Fibroblast of the aortic adventitia (primary cell): ENCODE results near the gene UIMC1. TPM values are rescaled to one million over a fixed set of nuclear protein-coding genes. Genes with fewer than 3 reads are reported as not detected.

Source experiments
- DNase-seq: peaks from one replicate; pipeline ENCODE4 v3.0.0-alpha.2; 2010; ENCODE audit warnings: low read depth
- H3K4me3 ChIP-seq: 2 replicates; pipeline ENCODE4 v1.5.1; 2011; ENCODE audit warnings: low read depth, mild to moderate bottlenecking, control low read depth, low read length, moderate library complexity
- CTCF ChIP-seq: IDR thresholded peaks from 2 replicates; pipeline ENCODE4 v1.5.1; 2011; ENCODE audit warnings: mild to moderate bottlenecking, low read length, control low read depth, inconsistent platforms; ENCODE audit not compliant: insufficient read depth
- total RNA-seq: library from RNA; depleted of rRNA; stranded (reverse); fragments of >200 nt; gene quantifications from 2 replicates; pipeline ENCODE4 v1.2.3, GENCODE V29; 2012; ENCODE audit warnings: low replicate concordance

UIMC1 gene
- total RNA-seq, 1 donor, result 34.7 TPM

DNA sequence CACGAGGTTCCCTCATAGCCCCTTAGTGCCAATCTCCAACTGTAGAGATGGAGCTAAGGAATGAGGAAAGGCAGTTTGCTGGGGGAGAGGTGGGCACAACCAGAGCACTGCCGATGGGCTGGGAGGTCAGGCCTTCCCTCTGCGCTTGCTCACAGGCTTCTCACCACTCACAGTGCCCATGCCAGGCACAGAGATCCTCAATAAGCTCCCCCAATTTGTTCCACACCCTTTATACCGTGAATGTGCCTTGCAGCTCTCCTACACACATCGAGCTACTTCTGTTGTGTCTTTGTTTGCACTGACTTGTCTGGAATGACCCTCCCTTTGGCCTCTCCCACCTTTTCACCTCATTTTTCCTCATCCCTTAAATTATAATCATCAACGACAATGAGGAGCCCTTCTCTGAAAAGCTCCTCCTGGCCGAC is 105.8 kb downstream of the UIMC1 start:
- TF ChIP-seq CTCF, result no peak
- no peak for DNase-seq

GRCh38 chr5:176899946-176900779 is 106.4 kb downstream of the UIMC1 start:
- no peak for DNase-seq
- no peak for TF ChIP-seq CTCF
- no peak overlapping the region for H3K4me3 ChIP-seq

More for the DNA sequence above, 105.8 kb downstream of the UIMC1 start:
- no peak overlapping the region for H3K4me3 ChIP-seq

DNA sequence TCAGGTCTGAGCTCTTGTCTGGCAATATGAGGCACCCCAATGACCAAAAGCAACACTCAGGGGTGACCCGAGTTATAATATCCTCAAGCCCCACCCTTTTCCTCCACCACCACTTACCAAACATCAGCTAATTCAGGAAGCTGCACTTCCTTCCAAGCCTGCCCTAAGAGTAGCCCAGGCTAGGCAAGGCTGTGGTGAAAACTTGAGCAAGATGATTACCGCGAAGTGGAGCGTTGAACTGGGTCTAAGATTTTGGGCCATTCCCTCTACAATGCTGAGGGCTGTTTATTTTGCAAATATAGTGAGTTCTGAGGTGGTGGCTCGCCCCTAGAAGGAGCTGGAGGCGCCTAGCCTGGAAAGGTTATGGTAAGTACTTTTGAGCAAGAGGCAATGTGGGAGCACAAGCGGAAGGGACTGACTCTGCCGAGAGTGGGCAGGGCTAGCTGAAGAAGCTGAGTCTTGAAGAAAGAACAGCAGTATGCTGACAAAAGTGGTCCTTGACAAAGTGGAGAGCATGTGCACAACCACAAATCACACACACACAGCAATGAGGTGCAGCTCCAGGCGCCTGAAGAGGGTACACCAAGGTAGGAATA is 107.2 kb downstream of the UIMC1 start, which contains the start of gene HK3:
Gene HK3, minus strand, starts transcription at position 51 of the 596 bp plus-strand sequence. CDS start 3,187 bp downstream, outside the sequence.
- no peak for DNase-seq
- no peak for TF ChIP-seq CTCF
- H3K4me3 ChIP-seq, result no peak within 1 kb of the TSS

- no peak for DNase-seq
- no peak for TF ChIP-seq CTCF
- no peak overlapping the region for H3K4me3 ChIP-seq
Observed at GRCh38 chr5:176897263-176897662, 109.3 kb downstream of the UIMC1 start.

DNA sequence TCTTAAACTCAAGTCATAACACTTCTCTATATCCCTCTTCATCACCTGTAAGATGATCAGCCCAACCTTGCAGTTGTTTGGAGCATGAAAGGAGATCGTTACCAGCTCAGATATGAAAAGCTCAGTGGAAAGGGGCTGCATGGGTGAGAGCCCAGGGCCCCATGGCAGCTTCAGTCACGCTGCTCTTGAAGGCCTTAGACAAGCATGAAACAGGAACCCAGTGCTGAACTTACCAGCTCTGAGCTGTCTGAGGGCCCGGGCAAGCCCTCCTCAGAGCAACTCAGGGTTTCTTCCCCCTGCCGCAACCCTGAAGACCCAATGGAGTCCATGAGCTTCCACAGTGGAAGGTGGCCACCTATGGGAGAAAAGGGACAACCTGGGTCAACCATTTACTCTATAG is 110.7 kb downstream of the UIMC1 start:
- no peak overlapping the region for H3K4me3 ChIP-seq
- TF ChIP-seq CTCF, result no peak
- no peak for DNase-seq

DNA sequence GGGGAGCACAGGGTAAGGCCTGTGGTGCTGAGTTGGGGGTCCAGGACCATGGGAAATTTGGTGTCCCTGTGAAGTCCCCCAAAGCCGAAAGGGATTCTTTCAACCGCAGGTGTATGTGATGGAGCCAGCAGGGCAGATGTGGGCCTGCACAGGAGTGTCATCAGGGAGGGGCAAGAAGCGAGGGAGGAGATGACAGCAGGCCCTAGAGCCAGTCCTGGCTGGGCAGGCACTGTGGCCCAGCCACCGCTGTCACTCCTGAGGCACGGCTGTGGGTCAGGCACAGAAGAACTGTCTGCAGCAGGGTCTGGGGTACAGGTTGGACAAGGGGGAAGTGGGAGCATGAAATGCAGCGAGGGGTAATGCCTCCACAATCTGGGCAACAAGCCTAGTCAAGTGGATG is 112.3 kb downstream of the UIMC1 start:
- no peak for TF ChIP-seq CTCF
- DNase-seq, result no peak
- no peak overlapping the region for H3K4me3 ChIP-seq
